NCI-H1436 treated with DMSO at 0.1 percent for 48 hours (cell line): ENCODE results near the gene BMP7.

Experiments
- DNase-seq: peaks from one replicate; lab custom pipeline; 2025; lab: John Stamatoyannopoulos, UW

Gene BMP7

GRCh38 chr20:57147185-57147584 is 119.3 kb downstream of the BMP7 start:
- DNase-seq, result no peak

- DNase-seq, result no peak
Observed at GRCh38 chr20:57146155-57146554, 120.3 kb downstream of the BMP7 start.

DNA sequence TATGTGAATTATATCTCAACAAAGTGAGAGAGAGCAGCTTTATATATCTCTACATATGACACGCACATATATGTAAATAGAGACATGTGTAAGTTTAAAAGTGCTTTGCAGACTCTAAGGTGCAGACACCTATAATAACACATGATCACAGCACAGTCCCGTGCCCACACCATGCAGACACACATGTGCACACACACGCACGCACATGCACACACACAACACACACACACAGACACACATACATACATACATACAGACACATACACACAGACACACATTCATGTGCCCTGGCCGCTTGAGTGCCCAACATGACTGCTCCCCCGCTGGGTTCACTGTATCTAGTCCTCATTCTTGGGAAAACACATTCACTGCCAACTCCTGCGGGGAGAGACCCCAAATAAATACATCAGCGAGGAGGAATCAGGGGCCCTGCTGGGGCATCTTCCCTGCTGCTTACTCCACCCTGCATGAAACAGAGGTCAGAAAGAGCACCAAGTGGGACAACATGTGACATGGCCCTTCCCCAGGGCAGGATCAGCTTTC is 121.3 kb downstream of the BMP7 start:
- no peak for DNase-seq

GRCh38 chr20:57143173-57143572 is 123.3 kb downstream of the BMP7 start:
- no peak for DNase-seq

DNA sequence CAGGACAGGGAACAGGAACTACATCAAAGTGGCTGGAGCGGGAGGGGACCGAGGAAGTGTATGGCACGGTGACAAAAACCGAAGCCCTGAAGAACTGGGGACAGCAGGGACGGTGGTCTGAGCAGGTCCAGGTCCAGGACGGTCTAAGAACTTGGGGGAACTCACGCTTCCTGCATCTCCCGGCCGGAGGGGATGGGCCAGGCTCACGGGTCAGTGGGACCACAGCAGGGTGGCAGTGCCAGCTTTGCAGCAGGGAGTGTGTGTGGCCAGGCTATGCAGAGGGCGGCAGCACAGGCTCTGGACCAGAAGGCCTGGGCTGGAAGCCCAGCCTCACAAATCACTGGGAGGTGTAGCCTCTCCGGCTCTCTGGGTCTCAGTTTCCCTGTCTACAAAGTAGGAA is 123.8 kb downstream of the BMP7 start:
- DNase-seq, result no peak

GRCh38 chr20:57141492-57141891 is 124.9 kb downstream of the BMP7 start:
- no peak for DNase-seq

- no peak for DNase-seq
Observed at GRCh38 chr20:57140416-57140965, 126.0 kb downstream of the BMP7 start.

- DNase-seq, result no peak
Observed at GRCh38 chr20:57139342-57140093, 126.9 kb downstream of the BMP7 start.

- DNase-seq, result no peak
Observed at GRCh38 chr20:57138198-57138995, 128.0 kb downstream of the BMP7 start.

- DNase-seq, result no peak
Observed at GRCh38 chr20:57137676-57138075, 128.8 kb downstream of the BMP7 start.

- DNase-seq, result no peak
Observed at GRCh38 chr20:57136734-57137133, 129.7 kb downstream of the BMP7 start.

DNA sequence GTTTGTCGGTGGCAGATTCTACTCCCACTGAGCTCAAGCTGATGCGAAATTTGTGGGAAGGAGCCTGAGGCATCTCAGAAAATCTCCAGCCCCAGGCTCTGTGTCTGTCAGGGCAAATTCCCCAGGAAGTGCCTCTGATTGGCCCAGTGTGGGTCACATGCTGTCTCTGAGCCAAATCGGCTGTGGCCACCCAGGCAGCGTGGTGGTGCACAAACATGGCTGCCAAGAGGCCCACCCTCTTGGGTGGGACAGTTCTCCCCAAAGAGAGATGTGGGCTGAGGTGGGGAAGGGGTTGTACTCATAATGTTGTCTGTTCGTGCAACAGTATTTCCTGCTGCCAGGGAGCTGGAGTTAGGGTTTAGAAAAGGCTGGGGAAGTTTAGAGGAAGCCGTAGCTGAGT is 130.6 kb downstream of the BMP7 start:
- no peak for DNase-seq

- DNase-seq, result no peak
Observed at GRCh38 chr20:57134804-57135203, 131.6 kb downstream of the BMP7 start.

DNA sequence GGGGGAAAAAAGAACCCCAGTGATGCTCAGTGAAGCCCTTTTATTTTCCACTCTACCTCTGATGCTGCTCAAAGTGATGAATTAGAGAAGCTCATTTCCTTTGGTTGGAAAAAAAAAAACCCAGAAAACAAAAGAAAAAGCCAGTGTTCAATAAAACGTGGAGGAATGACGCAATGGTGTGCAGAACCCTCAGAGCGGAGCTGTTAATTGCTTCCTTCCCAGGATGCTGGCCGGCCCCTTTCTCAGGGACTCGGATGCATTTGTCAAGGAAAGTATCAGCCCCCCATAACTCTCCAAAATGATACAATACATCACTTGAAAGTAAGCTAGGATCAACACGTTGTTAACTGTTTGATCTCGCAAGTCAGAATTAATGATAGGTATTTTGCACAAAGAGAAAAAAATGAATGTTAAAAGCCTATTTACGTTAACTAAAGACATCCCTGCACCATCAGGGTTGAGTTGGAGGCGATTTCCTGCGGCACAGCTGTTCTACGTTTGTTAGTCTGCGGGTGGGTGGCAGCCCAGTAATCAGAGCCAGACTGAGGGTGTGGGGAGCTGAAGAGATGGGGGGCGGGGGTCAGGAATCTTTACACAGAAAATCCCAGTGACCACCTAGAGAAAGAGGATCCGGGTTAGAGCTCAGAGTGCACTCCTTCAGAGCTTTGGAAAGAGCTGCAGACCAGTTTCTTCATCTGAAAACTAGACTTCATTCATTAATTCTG is 132.4 kb downstream of the BMP7 start:
- no peak for DNase-seq

DNA sequence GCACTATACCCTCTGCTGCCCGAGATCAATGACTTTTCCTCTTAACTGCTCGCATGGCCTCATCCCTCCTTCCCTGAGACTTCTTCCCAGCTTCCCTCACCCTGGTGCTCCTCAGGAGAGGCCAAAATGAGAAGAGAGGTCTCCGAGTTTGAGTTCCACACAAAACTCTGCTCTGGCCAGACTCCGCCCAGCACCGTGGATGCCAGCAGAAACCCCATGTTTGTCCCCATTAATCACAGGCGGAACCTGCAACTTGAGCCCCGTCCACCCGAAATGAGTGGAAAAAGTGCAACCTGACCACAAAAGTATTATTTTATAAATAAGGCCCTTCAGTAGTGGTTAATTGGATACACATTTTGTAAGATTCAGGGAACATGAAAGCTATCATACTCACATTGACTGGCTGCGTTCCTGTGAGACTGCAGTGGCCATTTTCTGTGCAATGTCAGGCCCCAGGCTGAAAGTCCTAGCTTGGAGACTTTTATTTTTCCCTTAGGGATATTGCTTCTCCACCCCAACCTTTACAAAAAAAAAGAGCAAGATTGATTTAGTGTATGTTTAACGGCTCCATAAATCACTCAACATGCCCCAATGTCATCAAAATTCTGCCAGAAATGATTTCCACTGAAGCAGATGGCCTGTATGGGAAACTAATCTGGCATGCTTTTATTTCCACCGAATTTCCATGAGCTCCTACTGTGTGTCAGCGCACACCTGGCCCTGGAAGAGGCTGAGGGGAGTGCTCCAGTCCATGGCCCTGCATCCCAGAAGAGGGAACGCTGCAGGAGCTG is 134.6 kb downstream of the BMP7 start:
- DNase-seq, result no peak

DNA sequence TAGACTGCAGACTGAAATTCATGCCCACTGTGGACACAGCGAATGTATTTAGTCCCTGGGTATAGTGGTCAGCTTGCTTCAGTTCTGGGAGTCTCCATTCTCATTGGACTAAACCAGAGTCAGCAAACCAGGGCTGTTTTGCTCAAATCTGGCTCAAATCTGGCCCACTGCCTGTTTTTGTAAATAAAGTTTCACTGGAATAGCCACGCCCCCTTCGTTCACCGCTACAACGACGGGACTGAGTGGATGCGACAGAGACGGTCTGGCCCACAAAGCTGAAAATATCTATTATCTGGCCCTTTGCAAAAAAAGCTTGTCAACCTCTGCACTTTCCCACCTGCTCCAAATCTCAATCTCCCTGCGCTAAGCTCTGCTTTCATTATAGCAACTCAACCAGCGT is 135.4 kb downstream of the BMP7 start:
- DNase-seq, result no peak

DNA sequence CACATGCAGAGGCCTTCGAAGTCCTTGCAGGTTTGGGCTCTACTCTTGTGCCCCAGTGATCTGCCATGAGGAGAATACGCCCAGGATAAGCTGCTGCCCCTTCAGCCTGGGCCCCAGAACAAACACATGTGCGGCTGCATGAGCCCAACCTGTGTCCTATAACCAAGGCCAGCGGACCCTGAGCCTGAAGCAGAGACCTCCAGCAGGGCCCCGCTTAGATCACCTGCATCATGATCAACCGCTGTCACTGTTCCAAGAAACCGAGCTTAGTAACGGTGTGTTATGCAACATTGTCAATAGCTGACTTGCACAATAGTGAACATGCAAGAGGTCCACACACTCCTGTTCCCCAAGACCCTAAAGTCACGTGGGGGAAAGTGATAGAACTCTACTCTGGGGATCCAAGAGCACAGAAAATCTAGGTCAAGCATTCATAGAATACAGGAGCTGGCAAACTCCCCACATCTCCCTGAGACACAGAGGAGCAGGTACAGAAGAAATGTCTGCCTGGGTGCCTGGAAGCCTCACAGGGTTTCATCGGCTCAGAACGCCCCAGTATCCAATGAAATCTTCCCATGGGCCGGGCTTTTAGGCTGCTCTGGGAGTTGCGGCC is 136.2 kb downstream of the BMP7 start:
- DNase-seq, result no peak

GRCh38 chr20:57129303-57129702 is 137.1 kb downstream of the BMP7 start:
- DNase-seq, result no peak

DNA sequence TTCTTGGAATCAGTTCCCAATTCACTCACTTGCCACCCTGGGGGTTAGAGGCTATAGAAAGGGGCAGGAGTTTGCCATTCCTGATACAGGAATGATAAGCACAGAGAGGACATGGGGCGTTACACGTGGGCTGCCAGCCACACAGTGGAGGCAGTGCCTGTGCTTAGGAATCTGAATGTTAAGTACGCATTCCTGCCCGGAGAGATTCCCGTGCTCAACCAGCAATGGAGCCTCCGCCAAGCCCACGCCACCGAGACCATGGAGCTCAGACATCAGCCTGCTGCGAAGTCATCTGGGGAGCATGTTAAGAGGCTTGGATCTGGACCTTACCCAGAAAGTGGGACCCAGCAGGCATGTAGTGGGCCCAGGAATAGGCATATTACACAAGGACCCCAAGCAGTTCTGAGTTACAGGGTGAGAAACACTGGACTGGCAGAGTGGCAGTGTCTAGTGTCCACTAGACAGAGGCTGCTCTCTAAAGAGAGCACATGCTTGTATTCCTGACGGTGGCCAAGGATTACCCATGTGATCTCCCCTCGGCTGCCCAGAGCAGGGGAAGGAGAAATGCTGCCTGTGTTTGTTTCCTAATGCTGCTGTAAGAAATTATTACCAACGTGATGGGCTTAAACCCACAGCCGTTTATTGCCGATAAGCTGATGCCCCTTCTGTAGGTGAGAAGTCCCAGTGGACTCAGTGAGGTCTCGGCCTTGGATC is 138.2 kb downstream of the BMP7 start:
- DNase-seq, result no peak

DNA sequence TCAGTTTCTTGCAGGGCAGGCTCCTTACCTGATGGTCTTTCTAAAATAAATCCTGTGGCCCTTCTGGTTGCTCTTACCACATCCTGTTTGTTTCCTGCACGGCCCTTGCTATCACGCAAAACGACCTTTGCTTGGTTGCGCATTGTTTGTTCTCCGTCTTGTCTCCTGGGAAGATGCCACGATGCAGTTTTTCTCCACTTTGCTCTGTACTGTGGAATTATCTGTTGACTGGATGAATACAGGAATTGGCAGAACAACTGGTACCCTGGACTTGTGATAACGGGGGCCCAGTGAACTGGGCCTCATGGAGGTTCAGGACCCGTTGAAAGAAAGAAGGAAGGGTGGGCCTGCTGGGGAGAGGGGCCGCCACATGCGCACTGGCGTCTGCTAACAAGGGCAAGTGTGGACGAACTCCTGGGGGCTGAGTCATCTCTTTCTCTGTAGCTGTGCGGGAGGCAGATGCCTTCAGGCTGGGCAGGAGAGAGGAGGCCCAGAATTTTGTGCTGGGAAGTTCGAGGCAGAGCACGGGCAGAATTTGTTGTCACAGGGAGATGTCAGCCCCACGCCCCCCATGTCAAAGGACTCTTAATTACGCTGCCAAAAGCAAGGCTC is 139.9 kb downstream of the BMP7 start:
- DNase-seq, result no peak
